Right atrium auricular region (tissue), 2 donors: Measurements from ENCODE around the gene CEACAM21. TPM values are rescaled to one million over a fixed set of nuclear protein-coding genes. Genes with fewer than 3 reads are reported as not detected.

Experiments used
- DNase-seq: peaks from one replicate; pipeline ENCODE4 v3.0.0-alpha.2; 2019; ENCODE audit warnings: low spot score
- H3K27ac ChIP-seq, 2 donors: fragments of 200-600 bp; sonication (generic); 1 replicate in 1 of 2; 2 replicates in 1 of 2; pipeline ENCODE4 v1.5.1; 2016 to 2019
- H3K27me3 ChIP-seq, 2 donors: fragments of 200-600 bp; sonication (generic); one replicate each; pipeline versions ENCODE4 v1.5.1 to v1.6.0; 2017 to 2019
- H3K36me3 ChIP-seq: fragments of 200-600 bp; sonication (generic); one replicate; pipeline ENCODE4 v1.5.1; 2016
- H3K4me1 ChIP-seq, 2 donors: fragments of 200-600 bp; sonication (generic); one replicate each; pipeline versions ENCODE4 v1.5.1 to v1.6.0; 2017 to 2019
- H3K4me3 ChIP-seq, 2 donors: fragments of 200-600 bp; sonication (generic); 1 replicate in 1 of 2; 2 replicates in 1 of 2; pipeline ENCODE4 v1.5.1; 2017 to 2019; ENCODE audit warnings: mild to moderate bottlenecking in 1 of 2, moderate library complexity in 1 of 2
- H3K9me3 ChIP-seq, 2 donors: fragments of 200-600 bp; sonication (generic); one replicate each; pipeline ENCODE4 v1.5.1; 2019
- total RNA-seq, 2 donors: library from RNA; depleted of rRNA; stranded (reverse); fragments of >200 nt; gene quantifications; one replicate each; pipeline ENCODE4 v1.1.0, GENCODE V29; 2016
- TF ChIP-seq, protein P1 (sequence below), 2 donors: fragments of 200-600 bp; sonication (generic); IDR thresholded peaks; one replicate each; pipeline ENCODE4 v1.5.1; 2019; ENCODE audit warnings: antibody characterized with exemption in 2 of 2

Gene CEACAM21
- total RNA-seq, 2 donors from 2014 or later = 1.3 TPM; not detected in 1

DNA sequence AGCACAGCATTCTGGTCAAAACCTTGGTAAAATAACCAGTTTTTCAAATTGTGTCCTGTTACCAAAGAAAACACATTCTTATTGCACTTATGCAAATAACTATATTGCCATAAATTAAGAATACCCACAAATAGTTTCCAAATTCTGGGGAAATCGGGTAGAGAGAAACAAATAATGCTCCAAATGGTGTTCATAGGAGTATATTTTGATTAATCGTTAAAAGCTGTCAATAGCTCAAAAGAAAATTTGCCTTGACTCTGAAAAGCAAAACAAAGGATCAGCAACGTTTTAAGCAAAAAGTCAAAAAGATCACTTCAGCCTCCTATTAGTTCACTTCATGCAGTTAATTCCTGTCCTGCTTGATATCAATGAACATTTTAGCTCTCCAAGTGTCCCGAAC, 22.2 kb upstream of the CEACAM21 start:
- peaks cover 0 to 2% of the 10 kb centered on the region in 2 donors for H3K27me3 ChIP-seq
- H3K4me3 ChIP-seq = no peak overlapping the region
- no peaks in the 10 kb centered on the region for H3K36me3 ChIP-seq
- TF ChIP-seq, protein P1, sequence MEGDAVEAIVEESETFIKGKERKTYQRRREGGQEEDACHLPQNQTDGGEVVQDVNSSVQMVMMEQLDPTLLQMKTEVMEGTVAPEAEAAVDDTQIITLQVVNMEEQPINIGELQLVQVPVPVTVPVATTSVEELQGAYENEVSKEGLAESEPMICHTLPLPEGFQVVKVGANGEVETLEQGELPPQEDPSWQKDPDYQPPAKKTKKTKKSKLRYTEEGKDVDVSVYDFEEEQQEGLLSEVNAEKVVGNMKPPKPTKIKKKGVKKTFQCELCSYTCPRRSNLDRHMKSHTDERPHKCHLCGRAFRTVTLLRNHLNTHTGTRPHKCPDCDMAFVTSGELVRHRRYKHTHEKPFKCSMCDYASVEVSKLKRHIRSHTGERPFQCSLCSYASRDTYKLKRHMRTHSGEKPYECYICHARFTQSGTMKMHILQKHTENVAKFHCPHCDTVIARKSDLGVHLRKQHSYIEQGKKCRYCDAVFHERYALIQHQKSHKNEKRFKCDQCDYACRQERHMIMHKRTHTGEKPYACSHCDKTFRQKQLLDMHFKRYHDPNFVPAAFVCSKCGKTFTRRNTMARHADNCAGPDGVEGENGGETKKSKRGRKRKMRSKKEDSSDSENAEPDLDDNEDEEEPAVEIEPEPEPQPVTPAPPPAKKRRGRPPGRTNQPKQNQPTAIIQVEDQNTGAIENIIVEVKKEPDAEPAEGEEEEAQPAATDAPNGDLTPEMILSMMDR (IDR thresholded peaks at IDR 0.05) = no peak
- H3K27ac ChIP-seq = no peak overlapping the region
- no peak for DNase-seq
- H3K4me1 ChIP-seq = no peaks in the 10 kb centered on the region
- peaks cover 0 to 5% of the 10 kb centered on the region in 2 donors for H3K9me3 ChIP-seq

DNA sequence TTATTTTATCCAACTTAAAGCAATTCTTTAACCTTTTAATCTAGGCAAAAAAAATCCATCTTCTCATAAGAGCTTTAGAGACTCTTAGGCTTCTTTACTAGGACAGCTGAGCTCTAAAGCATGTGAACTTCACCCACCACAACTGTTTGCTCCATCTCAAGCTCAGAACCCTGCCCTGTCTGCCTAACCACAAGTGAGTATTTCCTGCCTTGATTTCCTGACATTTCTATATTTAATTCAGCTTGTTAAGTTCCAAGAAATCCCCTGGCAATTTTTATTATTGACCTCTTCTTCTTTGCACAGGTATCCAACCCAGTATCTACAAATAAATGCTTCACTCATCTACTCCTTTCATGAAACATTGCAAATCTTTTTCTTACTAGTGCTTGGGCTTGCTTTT, 21.1 kb upstream of the CEACAM21 start:
- H3K4me3 ChIP-seq = no peak overlapping the region
- H3K27ac ChIP-seq = no peak overlapping the region
- TF ChIP-seq, protein P1 (IDR thresholded peaks at IDR 0.05) = no peak
- peaks cover 0 to 5% of the 10 kb centered on the region in 2 donors for H3K9me3 ChIP-seq
- H3K36me3 ChIP-seq = no peaks in the 10 kb centered on the region
- peaks cover 0 to 2% of the 10 kb centered on the region in 2 donors for H3K27me3 ChIP-seq
- DNase-seq = peak; percentile 38
- H3K4me1 ChIP-seq = no peaks in the 10 kb centered on the region

DNA sequence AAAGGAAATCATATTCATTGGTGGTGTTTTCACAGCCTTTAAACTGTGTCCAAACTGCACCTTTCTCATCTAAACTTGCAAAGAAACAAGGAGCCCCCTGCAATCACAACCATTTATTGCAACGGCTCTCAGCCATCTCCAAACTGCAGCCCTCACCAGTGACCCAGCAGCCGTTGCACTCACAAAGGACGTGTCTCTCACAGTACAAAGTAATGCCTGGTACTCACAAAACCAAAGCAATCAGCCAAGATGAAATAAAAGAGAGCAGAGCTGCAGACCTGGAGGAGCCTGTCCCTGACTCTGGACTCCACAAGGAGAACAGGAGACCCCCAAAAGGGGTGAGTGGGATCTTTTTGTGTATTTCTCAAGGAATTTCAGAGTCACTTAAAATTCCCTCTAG, 20.2 kb upstream of the CEACAM21 start:
- DNase-seq = no peak
- peaks cover 0 to 5% of the 10 kb centered on the region in 2 donors for H3K9me3 ChIP-seq
- H3K36me3 ChIP-seq = no peaks in the 10 kb centered on the region
- H3K4me1 ChIP-seq = no peaks in the 10 kb centered on the region
- TF ChIP-seq, protein P1 (IDR thresholded peaks at IDR 0.05) = no peak
- peaks cover 0 to 2% of the 10 kb centered on the region in 2 donors for H3K27me3 ChIP-seq
- H3K27ac ChIP-seq = no peak overlapping the region
- H3K4me3 ChIP-seq = no peak overlapping the region

GRCh38 chr19:41563854-41564514, 12.0 kb upstream of the CEACAM21 start:
- Histone ChIP-seq H3K36me3 (no peaks in the 10 kb centered on the region), H3K27me3 (peaks cover 0 to 18% of the 10 kb centered on the region in 2 donors), H3K4me3 (no peak overlapping the region), H3K4me1 (peaks cover 0 to 19% of the 10 kb centered on the region in 2 donors), H3K27ac (no peak overlapping the region), H3K9me3 (peaks cover 0 to 8% of the 10 kb centered on the region in 2 donors)
- TF ChIP-seq, protein P1 (IDR thresholded peaks at IDR 0.05) = no peak
- DNase-seq = no peak

DNA sequence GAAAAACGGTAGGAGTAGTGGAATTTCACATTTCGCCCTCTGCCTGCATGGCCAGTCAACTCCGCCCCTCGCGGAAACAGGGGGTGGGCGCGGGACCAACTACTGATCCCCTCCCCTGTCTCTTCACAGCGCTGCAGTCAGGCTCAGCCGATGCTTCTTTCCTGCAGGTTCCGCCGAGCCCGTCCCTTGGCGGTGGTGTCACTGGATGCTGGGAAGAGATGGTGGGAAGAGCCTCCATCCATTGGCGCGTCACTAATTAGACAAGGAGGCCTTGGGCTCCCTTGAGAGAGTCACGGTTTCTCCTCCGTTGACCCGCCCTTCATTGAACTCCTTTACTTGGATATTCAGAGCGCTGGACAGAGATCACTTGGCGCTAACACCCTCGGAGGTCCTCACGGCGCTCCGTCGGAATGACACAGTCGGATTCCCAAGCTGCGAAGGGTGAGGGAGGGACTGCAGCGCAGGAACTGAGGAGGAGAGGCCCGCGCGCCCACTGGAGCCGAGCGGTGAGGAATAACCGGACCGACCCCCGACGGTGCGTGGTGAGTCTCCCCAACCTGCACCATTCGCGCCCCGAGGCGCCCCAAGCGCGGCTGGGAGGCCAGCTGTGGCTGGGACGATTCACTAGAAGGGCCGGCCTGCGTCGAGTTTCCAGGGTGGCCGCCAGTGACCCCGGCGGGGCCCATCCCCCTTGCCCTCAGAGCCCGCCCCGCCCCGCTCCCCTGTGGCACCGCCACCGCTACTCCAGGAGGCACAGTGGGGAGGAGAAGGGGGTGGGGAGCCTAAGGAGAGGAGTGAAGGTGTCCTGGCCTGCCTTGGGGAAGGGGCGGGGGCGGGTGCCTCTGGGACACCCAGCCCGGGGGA, 11.2 kb upstream of the CEACAM21 start:
- H3K36me3 ChIP-seq = no peaks in the 10 kb centered on the region
- DNase-seq = peak; percentile 56
- peaks cover 0 to 19% of the 10 kb centered on the region in 2 donors for H3K4me1 ChIP-seq
- H3K4me3 ChIP-seq = peak overlapping the region in 1 of 2 donors; percentile 14
- peaks cover 0 to 8% of the 10 kb centered on the region in 2 donors for H3K9me3 ChIP-seq
- H3K27me3 ChIP-seq = peaks cover 0 to 18% of the 10 kb centered on the region in 2 donors
- no peak overlapping the region for H3K27ac ChIP-seq
- TF ChIP-seq, protein P1 (IDR thresholded peaks at IDR 0.05) = no peak
